H54 (cell line): ENCODE measurements around the gene IL1RL2.

Experiments
- DNase-seq: peaks from one replicate; pipeline ENCODE4 v3.0.0; 2011; ENCODE audit warnings: low spot score, mixed read lengths; ENCODE audit not compliant: insufficient read length
- FAIRE-seq: peaks from 3 replicates; lab custom pipeline; 2011; peaks lifted over from hg19 to GRCh38; lab: Jason Lieb, UNC
- POLR2A ChIP-seq: IDR thresholded peaks from 2 replicates; pipeline ENCODE4 v1.6.1; 2011; ENCODE audit warnings: low read depth, mild to moderate bottlenecking, low read length

Gene IL1RL2

DNA sequence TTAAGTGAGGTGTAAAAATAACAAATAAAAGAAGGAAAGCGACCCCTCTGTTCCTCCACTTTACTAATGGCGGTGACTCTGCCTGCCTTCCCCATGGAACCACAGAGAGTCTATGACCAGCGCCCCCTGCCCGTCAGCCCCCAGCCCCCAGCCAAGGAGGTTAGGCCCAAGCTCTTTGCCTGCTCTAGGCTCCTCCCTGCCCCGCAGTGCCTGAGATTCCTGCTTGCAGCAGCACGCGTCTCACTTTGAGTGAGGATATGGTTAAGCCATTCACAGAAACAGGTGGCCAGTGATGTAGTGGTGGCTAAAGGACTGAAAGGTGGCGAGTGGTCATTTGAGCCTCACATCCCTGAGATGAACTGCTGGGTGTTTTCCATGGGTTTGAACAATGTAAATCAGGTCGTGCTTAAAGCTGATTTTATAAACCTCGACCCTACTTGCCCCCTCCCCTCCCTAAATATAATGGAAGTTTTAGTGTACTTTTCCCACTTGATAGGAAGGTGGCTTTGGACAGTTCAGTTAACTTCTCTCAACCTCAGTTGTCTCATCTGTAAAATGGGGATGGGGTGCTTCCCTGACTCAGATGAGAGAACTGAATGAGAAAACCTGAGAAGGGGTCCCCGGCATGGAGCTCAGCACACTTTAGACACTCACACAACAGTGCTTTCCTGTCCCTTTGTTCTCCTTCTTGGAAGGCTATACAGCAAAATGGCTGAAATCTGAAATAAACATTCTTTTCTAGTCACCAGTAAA, 46.5 kb downstream of the IL1RL2 start:
- no peak for FAIRE-seq
- TF ChIP-seq POLR2A = no peak

DNA sequence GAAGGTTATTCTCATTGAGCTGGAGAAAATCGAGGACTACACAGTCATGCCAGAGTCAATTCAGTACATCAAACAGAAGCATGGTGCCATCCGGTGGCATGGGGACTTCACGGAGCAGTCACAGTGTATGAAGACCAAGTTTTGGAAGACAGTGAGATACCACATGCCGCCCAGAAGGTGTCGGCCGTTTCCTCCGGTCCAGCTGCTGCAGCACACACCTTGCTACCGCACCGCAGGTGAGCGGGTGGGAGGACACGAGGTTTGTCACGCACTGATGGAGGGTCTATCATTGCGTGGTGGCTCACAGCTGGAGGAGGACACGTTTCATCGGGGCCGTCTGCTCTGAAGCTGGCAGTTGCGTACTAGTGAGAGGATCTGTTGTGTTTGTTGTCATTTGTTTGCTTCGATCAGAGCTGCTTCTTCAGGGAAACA, 48.2 kb downstream of the IL1RL2 start:
- no peak for DNase-seq

More for the DNA sequence above, 46.5 kb downstream of the IL1RL2 start:
- no peak for DNase-seq

GRCh38 chr2:102235491-102235890, 48.7 kb downstream of the IL1RL2 start:
- DNase-seq (no peak), FAIRE-seq (no peak)
- no peak for TF ChIP-seq POLR2A

More for the DNA sequence above, 48.2 kb downstream of the IL1RL2 start:
- TF ChIP-seq POLR2A = no peak
- FAIRE-seq = no peak

GRCh38 chr2:102236132-102236531, 49.3 kb downstream of the IL1RL2 start:
- FAIRE-seq (no peak), DNase-seq (no peak)
- no peak for TF ChIP-seq POLR2A

DNA sequence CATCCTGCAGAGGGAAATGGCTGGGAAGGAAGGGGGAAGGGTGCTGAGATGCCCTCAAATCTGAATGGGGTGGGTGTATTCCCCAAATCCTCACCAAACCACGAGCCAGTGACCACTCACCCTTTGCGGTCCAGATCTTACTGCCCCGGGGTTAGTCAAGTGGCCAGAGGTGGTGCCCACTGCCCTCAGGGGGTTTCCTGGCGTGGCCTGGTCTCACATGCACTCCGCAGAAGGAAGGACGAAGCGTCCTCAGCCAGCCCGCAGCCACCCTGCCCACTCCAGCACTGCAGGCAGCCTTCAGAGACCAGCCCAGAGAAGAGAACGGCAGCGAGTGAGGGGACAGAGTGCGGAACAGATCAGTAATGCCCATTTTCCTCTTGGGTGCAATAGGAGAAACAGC, 50.4 kb downstream of the IL1RL2 start:
- DNase-seq = no peak
- TF ChIP-seq POLR2A = no peak
- no peak for FAIRE-seq

DNA sequence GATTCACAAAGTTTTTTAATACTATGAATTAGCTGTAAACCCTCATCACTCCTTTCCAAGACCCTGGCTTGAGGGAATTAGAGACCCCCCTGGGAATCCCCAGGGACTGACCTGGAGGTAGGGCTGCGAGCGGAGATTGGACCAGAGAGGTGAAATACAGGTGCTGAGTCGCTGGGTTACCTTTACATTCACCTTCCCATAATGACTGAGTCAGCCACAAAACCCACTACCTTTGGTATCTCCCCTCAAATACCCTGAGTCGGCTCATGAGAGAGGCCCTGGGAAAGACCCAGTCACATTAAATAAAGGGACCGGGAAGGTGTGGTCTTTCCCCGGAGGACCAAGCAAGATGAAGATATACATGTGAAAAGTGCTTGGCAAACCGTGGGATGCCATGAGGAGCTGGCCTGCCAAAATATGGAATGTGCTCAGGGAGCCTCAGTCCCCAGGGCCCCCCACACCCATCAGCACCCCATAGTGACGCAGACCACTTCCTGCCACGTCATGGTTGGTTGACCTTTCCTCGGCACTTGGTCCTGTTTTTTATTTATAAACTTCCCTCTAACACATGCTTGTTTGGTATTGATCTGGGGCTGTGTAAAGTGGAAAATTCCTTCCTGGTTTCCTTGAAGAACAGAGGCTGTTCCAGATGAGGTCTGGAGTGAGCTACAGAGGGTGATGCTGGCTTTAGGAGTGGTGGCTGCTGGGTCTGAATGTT, 51.4 kb downstream of the IL1RL2 start:
- DNase-seq (no peak), FAIRE-seq (no peak)
- TF ChIP-seq POLR2A = no peak

DNA sequence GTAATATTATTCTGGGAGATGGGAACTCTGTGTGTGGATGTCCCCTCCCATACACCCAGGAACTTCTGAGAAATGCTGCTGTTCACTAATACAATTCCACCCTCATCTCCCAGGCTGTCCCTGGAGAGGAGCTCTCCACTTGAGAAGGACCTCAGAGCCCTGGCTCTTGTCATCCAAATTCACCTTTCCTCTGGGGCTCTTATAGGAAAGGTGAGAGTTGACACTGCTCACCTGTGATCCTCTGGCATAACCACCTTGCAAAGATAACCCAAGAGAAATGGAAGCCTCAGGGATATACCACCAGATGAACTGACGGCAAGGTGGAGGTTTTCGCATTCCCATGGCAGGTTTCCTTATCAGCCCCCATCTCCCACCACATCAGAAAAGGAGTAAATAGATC, 52.0 kb downstream of the IL1RL2 start:
- no peak for TF ChIP-seq POLR2A
- no peak for FAIRE-seq
- no peak for DNase-seq

DNA sequence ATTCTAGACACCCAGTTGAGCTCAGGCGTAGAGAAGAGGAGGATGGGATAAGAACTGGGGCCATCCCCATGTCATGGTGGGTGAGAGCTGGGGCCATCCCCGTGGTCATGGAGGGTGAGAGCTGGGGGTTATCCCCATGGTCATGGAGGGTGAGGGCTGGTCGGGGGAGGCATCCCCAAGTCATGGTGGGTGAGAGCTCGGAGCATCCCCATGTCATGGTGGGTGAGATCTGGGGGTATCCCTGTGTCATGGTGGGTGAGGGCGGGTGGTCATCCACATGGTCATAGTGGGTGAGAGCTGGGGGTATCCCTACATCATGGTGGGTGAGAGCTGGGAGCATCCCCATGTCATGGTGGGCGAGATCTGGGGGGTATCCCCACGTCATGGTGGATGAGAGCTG, 52.5 kb downstream of the IL1RL2 start:
- no peak for TF ChIP-seq POLR2A
- no peak for DNase-seq
- FAIRE-seq = no peak

DNA sequence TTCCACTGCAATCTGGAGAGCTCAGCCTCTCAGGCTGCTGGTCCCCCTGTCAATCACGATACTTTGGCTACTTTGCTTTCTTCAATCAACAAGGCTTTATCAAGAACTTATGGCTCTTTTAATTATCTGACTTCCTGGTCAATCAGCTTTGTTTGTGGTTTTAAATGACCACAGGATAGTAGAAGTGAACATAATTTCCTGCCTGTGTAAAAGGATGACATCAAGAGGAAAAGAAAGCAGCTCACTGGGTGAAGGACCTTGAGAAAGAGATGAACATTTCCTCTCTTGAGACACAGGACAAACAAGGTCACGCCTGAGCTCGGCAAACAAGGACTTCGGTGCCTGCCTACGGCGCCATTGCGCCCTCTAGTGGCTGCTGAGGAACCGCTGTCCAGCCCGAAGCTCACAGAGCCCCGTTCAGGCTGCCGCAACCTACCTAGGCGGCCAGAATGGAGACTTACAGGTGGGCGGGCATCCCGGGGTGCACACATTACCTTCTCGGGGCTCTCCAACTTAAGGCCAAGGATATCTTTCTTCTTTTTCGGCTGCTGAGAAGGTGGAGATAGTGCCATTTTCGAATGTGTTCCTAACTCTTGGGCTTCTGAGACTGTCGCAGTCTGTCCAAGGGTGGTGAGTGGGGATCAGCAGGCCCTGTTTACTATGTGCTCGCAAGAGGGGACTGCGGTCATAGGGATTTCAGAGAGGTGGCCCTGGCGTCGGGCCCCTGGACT, 54.0 kb downstream of the IL1RL2 start:
- DNase-seq = peak; percentile 79
- FAIRE-seq = peak; percentile 43
- TF ChIP-seq POLR2A = no peak

GRCh38 chr2:102241616-102242305, 54.9 kb downstream of the IL1RL2 start:
- DNase-seq (no peak), FAIRE-seq (no peak)
- TF ChIP-seq POLR2A = no peak

GRCh38 chr2:102245266-102246151, 58.7 kb downstream of the IL1RL2 start:
- DNase-seq (no peak), FAIRE-seq (no peak)
- TF ChIP-seq POLR2A = no peak

DNA sequence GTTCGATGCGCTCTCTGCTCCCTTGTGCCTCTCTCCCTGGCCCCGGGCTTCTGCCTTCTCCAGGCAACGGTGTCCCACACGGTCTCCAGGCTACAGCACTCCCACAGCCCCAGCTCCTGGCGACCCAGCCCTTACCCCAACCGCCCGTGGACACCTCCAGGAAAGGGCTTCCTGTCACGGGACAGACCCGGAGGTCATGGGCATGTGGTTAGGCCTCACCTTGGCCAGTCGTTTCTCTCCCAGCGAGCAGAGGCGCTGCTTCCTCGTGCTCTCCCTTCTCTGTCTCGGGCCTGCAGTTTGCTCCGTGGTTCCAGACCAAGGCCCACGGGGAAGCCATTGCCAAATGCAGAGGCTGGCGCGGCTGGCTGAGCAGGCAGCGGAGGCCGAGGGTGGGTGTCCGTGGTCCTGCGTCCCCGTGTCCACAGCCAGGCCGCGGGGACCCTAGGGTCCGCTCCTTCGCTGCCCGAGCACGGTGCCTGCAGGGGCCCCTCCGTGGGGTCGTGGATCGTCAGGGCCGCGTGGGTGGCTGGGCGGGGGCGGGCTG, 63.5 kb downstream of the IL1RL2 start:
- no peak for TF ChIP-seq POLR2A
- FAIRE-seq = no peak
- no peak for DNase-seq
